BLaER1 treated with 17β-estradiol and CSF1 and Interleukin-3, amounts not matched to agents 10 nM and 100 nM (cell line): ENCODE data around the gene OR2H2.
A peak's percentile ranks its signal among the peaks of the same experiment; 100 is the strongest.

ENCODE experiments used
- H3K27ac ChIP-seq, 11 experiments: shearing (Covaris generic); formaldehyde crosslinking; 2 replicates each; pipeline ENCODE4 v1.8.1; 2022
- H3K27me3 ChIP-seq, 11 experiments: shearing (Covaris generic); formaldehyde crosslinking; 2 replicates each; pipeline ENCODE4 v1.8.1; 2022
- H3K36me3 ChIP-seq, 11 experiments: shearing (Covaris generic); formaldehyde crosslinking; 2 replicates each; pipeline ENCODE4 v1.8.1; 2022
- H3K4me1 ChIP-seq, 10 experiments: shearing (Covaris generic); formaldehyde crosslinking; 2 replicates each; pipeline ENCODE4 v1.8.1; 2022
- H3K4me2 ChIP-seq, 11 experiments: shearing (Covaris generic); formaldehyde crosslinking; 2 replicates each; pipeline ENCODE4 v1.8.1; 2022
- H3K4me3 ChIP-seq, 10 experiments: shearing (Covaris generic); formaldehyde crosslinking; 2 replicates each; pipeline ENCODE4 v1.8.1; 2022
- H3K9ac ChIP-seq, 11 experiments: shearing (Covaris generic); formaldehyde crosslinking; 2 replicates each; pipeline ENCODE4 v1.8.1; 2022
- H3K9me3 ChIP-seq, 11 experiments: shearing (Covaris generic); formaldehyde crosslinking; replicated peaks in 1 of 11; 2 replicates each; pipeline ENCODE4 v1.8.1; 2022
- H4K20me1 ChIP-seq, 11 experiments: shearing (Covaris generic); formaldehyde crosslinking; 2 replicates each; pipeline ENCODE4 v1.8.1; 2022
- Cebpa-rat ChIP-seq, 11 experiments: shearing (Covaris generic); IDR thresholded peaks; 2 replicates each; pipeline ENCODE4 v1.8.1; 2022

OR2H2 gene

DNA sequence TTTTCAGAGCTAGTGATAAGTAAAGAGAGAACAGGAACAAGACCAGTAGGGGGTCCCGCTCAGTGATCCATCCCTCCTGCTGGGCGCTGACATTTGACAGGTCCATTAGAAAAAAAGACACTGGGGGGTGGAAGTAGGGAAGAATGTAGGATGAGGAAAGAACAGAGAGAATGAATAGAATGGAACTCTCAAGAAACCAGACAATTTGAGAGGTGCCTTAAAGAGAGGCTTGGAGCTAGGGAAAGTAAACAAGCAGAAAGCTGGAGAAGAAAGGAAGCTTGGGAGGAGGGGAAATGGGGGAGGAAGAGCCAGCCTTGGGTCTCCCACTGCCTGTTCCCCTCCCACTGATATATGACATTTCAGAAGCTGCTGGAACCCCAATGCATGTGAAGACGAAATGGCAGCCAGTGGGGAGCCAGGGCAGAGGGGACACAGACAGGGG is 39.6 kb downstream of the OR2H2 start:
- Histone ChIP-seq H3K27ac (no peak overlapping the region), H3K27me3 (no peaks in the 10 kb centered on the region), H3K4me1 (peaks cover 8 to 30% (median 12%) of the 10 kb centered on the region in 10 experiments), H3K36me3 (peaks cover 36 to 48% (median 44%) of the 10 kb centered on the region in 11 experiments), H3K4me3 (no peak overlapping the region), H4K20me1 (peaks cover 0 to 10% (median 1%) of the 10 kb centered on the region in 11 experiments; a peak in 9 of 22 replicates), H3K9ac (no peak overlapping the region), H3K9me3 (no peaks in the 10 kb centered on the region), H3K4me2 (no peak overlapping the region)
- TF ChIP-seq Cebpa-rat (IDR thresholded peaks at IDR 0.05): no peak

DNA sequence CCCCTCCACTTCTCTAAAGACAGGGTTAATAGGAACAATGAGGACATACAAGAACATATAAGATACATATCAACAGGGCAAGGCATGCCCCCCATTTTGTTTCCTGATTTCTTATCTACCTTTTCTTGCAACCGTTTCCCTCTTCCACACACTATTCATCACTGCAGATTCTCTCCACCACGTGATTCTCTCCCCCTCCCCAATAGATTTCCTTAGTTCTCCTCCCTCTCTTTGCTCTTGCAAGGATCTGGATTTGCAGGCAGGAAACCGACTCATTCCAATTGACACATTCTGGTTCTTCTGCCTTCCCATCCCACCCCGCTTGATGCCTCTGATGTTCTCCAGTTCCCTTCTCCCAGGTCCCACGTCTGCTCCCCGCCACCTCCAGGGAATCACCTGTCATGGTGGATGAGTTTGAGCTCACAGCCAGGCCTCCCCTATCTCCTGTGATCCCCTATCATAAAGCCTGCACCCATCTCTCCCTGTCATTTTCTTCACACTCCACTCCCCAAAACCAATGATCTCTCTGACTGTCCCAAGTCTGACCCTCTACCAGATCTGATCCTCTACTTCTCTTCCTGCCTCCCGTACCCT is 40.5 kb downstream of the OR2H2 start:
- Histone ChIP-seq H3K4me1 (peaks cover 16 to 31% (median 21%) of the 10 kb centered on the region in 10 experiments), H4K20me1 (peaks cover 0 to 13% (median 10%) of the 10 kb centered on the region in 11 experiments; a peak in 13 of 22 replicates), H3K27me3 (no peaks in the 10 kb centered on the region), H3K4me3 (no peak overlapping the region), H3K36me3 (peaks cover 33 to 40% (median 36%) of the 10 kb centered on the region in 11 experiments), H3K4me2 (peak overlapping the region in 1 of 11 experiments; percentile 2; a peak in 1 of 22 replicates), H3K9me3 (no peaks in the 10 kb centered on the region), H3K9ac (no peak overlapping the region), H3K27ac (no peak overlapping the region)
- no peak for TF ChIP-seq Cebpa-rat (IDR thresholded peaks at IDR 0.05)

DNA sequence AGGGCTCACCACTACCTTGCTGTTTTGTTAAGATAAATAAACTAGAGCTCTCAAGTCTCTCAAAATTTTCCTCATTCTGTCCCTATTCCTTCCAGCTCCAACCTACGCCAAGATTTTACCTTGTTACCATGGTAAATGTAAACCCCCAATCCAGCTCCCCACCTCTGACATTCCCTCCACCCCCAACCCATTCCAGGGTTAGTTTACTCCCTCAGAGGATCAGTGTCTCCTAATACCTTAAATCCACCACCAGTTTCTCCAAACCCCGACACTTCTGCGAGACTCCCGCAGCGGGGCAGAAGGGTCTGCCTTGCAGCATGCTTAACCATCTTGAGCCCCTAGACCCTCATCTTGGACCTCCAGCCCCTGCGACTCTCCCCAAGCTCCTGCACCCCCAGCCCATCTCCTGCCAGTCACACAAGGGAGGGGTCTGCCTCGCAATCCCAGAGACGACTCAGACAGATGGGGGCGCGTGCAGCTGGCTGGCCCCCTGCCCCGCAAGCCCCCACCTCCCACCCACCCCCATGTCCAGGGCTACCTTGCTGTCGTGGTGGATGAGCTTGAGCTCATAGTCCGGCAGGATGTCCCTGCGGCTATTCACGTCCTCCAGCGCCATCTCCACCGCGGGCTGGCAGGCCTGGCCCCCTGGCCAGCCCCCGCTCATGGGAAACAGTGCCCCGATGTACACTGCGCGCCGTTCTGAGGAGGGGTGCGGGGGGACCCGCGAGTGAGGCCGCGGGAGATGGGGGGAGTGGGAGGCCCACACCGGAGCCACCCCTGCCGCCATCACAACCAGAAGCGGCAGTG is 42.2 kb downstream of the OR2H2 start:
- Histone ChIP-seq H3K9ac (peak overlapping the region in 10 of 11 experiments; percentile 34 to 74 (median 66); a peak in 17 of 22 replicates), H4K20me1 (peaks cover 0 to 31% (median 20%) of the 10 kb centered on the region in 11 experiments; a peak in 13 of 22 replicates), H3K9me3 (no peaks in the 10 kb centered on the region), H3K36me3 (peaks cover 16 to 23% (median 20%) of the 10 kb centered on the region in 11 experiments), H3K4me3 (peak overlapping the region in 8 of 10 experiments; percentile 46 to 68 (median 56); a peak in 14 of 20 replicates), H3K4me1 (peaks cover 33 to 48% (median 36%) of the 10 kb centered on the region in 10 experiments), H3K27ac (peak overlapping the region in 8 of 11 experiments; percentile 38 to 73 (median 62); a peak in 14 of 22 replicates), H3K4me2 (peak overlapping the region; percentile 56 to 83 (median 68); a peak in 19 of 22 replicates), H3K27me3 (no peaks in the 10 kb centered on the region)
- no peak for TF ChIP-seq Cebpa-rat (IDR thresholded peaks at IDR 0.05)

DNA sequence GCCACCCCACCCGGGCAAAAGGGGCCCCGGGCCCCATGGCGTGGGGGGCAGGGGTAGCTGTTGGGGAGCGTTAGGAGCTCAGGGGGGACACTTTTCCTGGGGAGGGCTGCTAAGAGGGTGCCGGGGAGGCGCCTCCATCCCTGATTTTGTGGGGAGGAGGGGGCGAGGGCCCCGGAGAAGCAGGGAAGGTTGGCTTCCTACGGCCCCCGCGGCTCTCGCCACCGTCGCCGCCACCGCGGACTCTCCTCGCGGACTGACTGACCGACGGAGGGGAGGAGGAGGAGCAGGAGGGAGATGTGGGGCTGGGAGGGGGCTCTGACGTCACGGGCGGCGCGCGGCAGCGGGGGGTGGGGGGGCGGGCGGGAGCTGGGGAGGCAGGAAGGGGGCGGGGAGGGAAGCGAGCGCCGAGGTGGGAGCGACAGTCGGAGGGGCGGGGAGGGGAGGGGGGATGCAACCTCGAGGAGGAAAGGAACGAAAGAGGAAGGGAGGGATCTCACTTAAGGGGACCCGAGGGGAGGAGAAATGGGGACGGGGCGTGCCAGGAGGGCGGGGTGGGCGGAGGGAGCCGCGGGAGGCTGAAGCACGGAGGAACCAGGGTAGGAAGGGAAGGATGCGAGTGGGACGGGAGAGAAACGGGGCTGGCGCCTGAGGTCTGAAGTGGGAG is 43.0 kb downstream of the OR2H2 start:
- Histone ChIP-seq H3K36me3 (peaks cover 9 to 16% (median 13%) of the 10 kb centered on the region in 11 experiments; a peak in 20 of 22 replicates), H3K27ac (peak overlapping the region in 10 of 11 experiments; percentile 21 to 84 (median 77); a peak in 19 of 22 replicates), H3K9me3 (no peaks in the 10 kb centered on the region), H3K4me1 (peaks cover 33 to 49% (median 37%) of the 10 kb centered on the region in 10 experiments), H3K9ac (peak overlapping the region; percentile 26 to 84 (median 79); a peak in 21 of 22 replicates), H3K4me3 (peak overlapping the region; percentile 59 to 73 (median 66)), H3K4me2 (peak overlapping the region; percentile 93 to 100 (median 98)), H4K20me1 (peaks cover 0 to 32% (median 20%) of the 10 kb centered on the region in 11 experiments; a peak in 13 of 22 replicates), H3K27me3 (no peaks in the 10 kb centered on the region)
- TF ChIP-seq Cebpa-rat (IDR thresholded peaks at IDR 0.05): no peak

DNA sequence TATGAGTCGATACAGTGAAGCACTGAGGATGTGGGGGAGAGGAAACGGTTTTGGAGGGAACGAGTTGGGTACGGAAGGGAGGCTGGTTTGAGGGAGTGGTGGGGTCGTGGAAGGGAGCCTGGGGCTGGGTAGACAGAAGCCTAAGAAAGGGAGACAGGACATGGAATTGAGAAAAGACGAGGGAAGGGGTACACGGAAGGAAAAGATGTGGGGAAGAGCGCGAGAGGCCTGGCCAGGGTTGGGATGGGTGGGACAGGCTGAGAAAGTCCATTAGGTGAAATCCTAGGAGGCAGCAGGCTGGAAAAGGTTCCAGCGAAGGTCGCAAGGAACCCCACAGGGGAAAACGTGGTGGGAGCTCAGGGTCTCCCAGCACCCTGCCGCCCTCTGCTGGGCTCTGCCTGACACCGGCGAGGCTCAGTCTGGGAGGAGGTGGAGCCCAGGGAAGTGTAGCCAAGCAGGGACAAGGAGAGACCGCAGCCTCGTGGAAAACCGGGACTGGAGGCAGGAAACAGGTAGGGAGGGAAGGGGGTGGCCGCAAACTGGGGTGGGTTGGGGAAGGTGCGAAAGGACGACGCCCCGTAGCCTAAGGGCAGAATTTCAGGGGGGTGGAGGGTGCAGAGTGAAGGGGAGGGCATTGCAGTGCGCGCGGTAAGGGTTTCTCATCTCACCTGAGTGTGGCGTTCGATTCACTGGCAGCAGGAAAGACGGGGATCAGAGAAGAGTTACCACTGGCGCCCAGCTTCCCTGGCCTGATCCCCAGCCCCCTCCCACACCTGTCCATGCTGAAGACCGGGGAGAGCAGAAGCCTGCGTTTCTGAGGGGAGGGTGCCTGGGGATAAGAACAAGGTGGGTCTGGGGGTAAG is 43.7 kb downstream of the OR2H2 start:
- Histone ChIP-seq H3K4me1 (peaks cover 38 to 55% (median 42%) of the 10 kb centered on the region in 10 experiments), H3K27me3 (no peaks in the 10 kb centered on the region), H3K9ac (peak overlapping the region; percentile 26 to 84 (median 79); a peak in 21 of 22 replicates), H4K20me1 (peaks cover 0 to 32% (median 20%) of the 10 kb centered on the region in 11 experiments; a peak in 13 of 22 replicates), H3K4me2 (peak overlapping the region; percentile 93 to 100 (median 98)), H3K36me3 (peaks cover 2 to 8% (median 5%) of the 10 kb centered on the region in 11 experiments; a peak in 15 of 22 replicates), H3K9me3 (no peaks in the 10 kb centered on the region), H3K4me3 (peak overlapping the region; percentile 59 to 73 (median 66)), H3K27ac (peak overlapping the region in 10 of 11 experiments; percentile 21 to 84 (median 77); a peak in 19 of 22 replicates)
- TF ChIP-seq Cebpa-rat (IDR thresholded peaks at IDR 0.05): no peak

DNA sequence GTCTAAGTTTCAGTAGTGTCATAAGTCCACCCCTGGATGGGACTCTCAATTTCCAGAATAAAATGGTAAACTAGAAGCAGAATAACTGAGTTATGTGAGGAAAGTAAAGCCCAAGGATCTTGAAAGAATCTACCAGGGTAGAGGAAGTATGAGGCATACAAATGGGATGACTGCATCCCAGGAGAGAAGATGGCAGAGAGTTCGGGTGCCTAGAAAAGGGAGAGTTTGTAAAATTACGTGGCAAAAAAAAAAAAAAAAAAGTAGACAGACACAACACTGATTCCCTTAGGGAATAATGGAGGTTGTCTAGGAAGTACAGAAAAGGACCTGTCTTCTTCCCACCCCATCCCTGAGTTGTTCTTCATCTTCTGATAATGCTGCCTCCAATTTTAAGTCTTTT is 44.6 kb downstream of the OR2H2 start:
- Histone ChIP-seq H4K20me1 (peaks cover 0 to 32% (median 20%) of the 10 kb centered on the region in 11 experiments; a peak in 13 of 22 replicates), H3K36me3 (no peaks in the 10 kb centered on the region), H3K4me1 (peaks cover 47 to 64% (median 51%) of the 10 kb centered on the region in 10 experiments), H3K9me3 (no peaks in the 10 kb centered on the region), H3K4me2 (peak overlapping the region; percentile 93 to 100 (median 98)), H3K4me3 (peak overlapping the region in 8 of 10 experiments; percentile 63 to 73 (median 66); a peak in 16 of 20 replicates), H3K9ac (peak overlapping the region in 3 of 11 experiments; percentile 82 to 84 (median 84); a peak in 6 of 22 replicates), H3K27ac (no peak overlapping the region), H3K27me3 (no peaks in the 10 kb centered on the region)
- TF ChIP-seq Cebpa-rat (IDR thresholded peaks at IDR 0.05): no peak

DNA sequence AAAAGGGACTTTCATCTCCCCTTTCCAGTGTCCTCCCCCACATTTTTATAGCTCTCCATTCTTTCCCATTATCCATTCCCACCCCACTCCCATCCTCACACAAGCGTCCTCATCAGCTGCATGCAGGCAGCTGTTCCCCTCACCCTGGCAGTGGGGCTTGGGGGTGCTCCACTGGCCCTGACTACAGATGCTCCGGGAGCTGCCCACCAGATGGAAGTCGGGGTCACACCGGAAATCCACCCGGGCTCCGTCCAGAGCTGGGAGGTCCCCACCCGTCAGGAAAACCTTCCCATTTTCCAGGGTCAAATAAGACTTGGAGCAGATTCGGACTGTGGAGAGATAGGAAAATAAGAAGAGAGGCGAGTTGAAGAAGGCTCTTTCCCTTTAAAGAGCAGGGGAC is 45.4 kb downstream of the OR2H2 start:
- peak overlapping the region; percentile 93 to 100 (median 98) for H3K4me2 ChIP-seq
- TF ChIP-seq Cebpa-rat (IDR thresholded peaks at IDR 0.05): no peak
- no peak overlapping the region for H3K27ac ChIP-seq
- no peaks in the 10 kb centered on the region for H3K36me3 ChIP-seq
- peak overlapping the region in 1 of 11 experiments; percentile 29; a peak in 2 of 22 replicates for H3K9ac ChIP-seq
- peaks cover 51 to 65% (median 54%) of the 10 kb centered on the region in 10 experiments for H3K4me1 ChIP-seq
- H4K20me1 ChIP-seq: peaks cover 0 to 32% (median 20%) of the 10 kb centered on the region in 11 experiments; a peak in 13 of 22 replicates
- H3K4me3 ChIP-seq: no peak overlapping the region; a peak in 1 of 20 replicates
- no peaks in the 10 kb centered on the region for H3K9me3 ChIP-seq
- no peaks in the 10 kb centered on the region for H3K27me3 ChIP-seq
